H9 (cell line): ENCODE measurements around the gene MAOA. TPM values are rescaled to one million over a fixed set of nuclear protein-coding genes. Genes with fewer than 3 reads are reported as not detected.

Experiments used
- DNase-seq: peaks from one replicate; pipeline ENCODE4 v3.0.0-alpha.2; 2017
- H2AFZ ChIP-seq: one replicate; pipeline ENCODE4 v1.6.1; 2013; ENCODE audit warnings: mild to moderate bottlenecking, low read length, control low read depth, moderate library complexity
- H2AK5ac ChIP-seq: 2 replicates; pipeline ENCODE4 v1.6.1; 2013; ENCODE audit warnings: low read length, control low read depth, mixed read lengths; ENCODE audit not compliant: insufficient read length
- H2BK120ac ChIP-seq: one replicate; pipeline ENCODE4 v1.6.1; 2013; ENCODE audit warnings: low read depth, mild to moderate bottlenecking, low read length, control low read depth, inconsistent platforms; ENCODE audit not compliant: poor library complexity, severe bottlenecking
- H2BK12ac ChIP-seq: 2 replicates; pipeline ENCODE4 v1.6.1; 2013; ENCODE audit warnings: low read length, control low read depth, mixed read lengths, low read depth; ENCODE audit not compliant: insufficient read length
- H2BK15ac ChIP-seq: 2 replicates; pipeline ENCODE4 v1.6.1; 2013; ENCODE audit warnings: low read depth, low read length, control low read depth
- H2BK20ac ChIP-seq: one replicate; pipeline ENCODE4 v1.6.1; 2013; ENCODE audit warnings: low read depth, mild to moderate bottlenecking, low read length, control low read depth, inconsistent platforms; ENCODE audit not compliant: poor library complexity, severe bottlenecking
- H2BK5ac ChIP-seq: 2 replicates; pipeline ENCODE4 v1.6.1; 2013; ENCODE audit warnings: low read length, control low read depth, mixed read lengths; ENCODE audit not compliant: insufficient read length
- H3K14ac ChIP-seq: 2 replicates; pipeline ENCODE4 v1.6.1; 2013; ENCODE audit warnings: low read length, control low read depth; ENCODE audit not compliant: insufficient read depth
- H3K18ac ChIP-seq: 2 replicates; pipeline ENCODE4 v1.6.1; 2013; ENCODE audit warnings: low read depth, mild to moderate bottlenecking, mixed read lengths, low read length, control low read depth; ENCODE audit not compliant: insufficient read length
- H3K23ac ChIP-seq: 2 replicates; pipeline ENCODE4 v1.6.1; 2013; ENCODE audit warnings: low read length, control low read depth, mixed read lengths, low read depth; ENCODE audit not compliant: insufficient read length
- H3K23me2 ChIP-seq: 2 replicates; pipeline ENCODE4 v1.6.1; 2013; ENCODE audit warnings: low read depth, mild to moderate bottlenecking, mixed read lengths, low read length, control low read depth; ENCODE audit not compliant: insufficient read length, poor library complexity, severe bottlenecking
- H3K27ac ChIP-seq: 2 replicates; pipeline ENCODE4 v1.5.1; 2013; ENCODE audit warnings: low read length, control low read depth, mixed read lengths, low read depth; ENCODE audit not compliant: insufficient read length
- H3K27me3 ChIP-seq: 2 replicates; pipeline ENCODE4 v1.6.1; 2013; ENCODE audit warnings: low read length, control low read depth, inconsistent platforms; ENCODE audit not compliant: insufficient read depth
- H3K4ac ChIP-seq: 2 replicates; pipeline ENCODE4 v1.6.1; 2013; ENCODE audit warnings: low read depth, mild to moderate bottlenecking, control low read depth, inconsistent platforms, low read length, moderate library complexity
- H3K4me1 ChIP-seq: 2 replicates; pipeline ENCODE4 v1.6.1; 2013; ENCODE audit warnings: low read length, control low read depth, inconsistent platforms; ENCODE audit not compliant: insufficient read depth
- H3K4me2 ChIP-seq: 2 replicates; pipeline ENCODE4 v1.6.1; 2013; ENCODE audit warnings: low read length, control low read depth, mixed read lengths; ENCODE audit not compliant: insufficient read length, insufficient read depth
- H3K56ac ChIP-seq: 2 replicates; pipeline ENCODE4 v1.6.1; 2013; ENCODE audit warnings: low read depth, mild to moderate bottlenecking, mixed read lengths, low read length, control low read depth; ENCODE audit not compliant: insufficient read length
- H3K79me1 ChIP-seq: 2 replicates; pipeline ENCODE4 v1.6.1; 2013; ENCODE audit warnings: low read depth, mild to moderate bottlenecking, moderate library complexity, low read length, control low read depth, inconsistent platforms; ENCODE audit not compliant: insufficient read depth, poor library complexity, severe bottlenecking
- H3K79me2 ChIP-seq: 2 replicates; pipeline ENCODE4 v1.6.1; 2013; ENCODE audit warnings: low read length, control low read depth, inconsistent platforms; ENCODE audit not compliant: insufficient read depth
- H3K9ac ChIP-seq: 2 replicates; pipeline ENCODE4 v1.6.1; 2013; ENCODE audit warnings: low read length, control low read depth, mixed read lengths; ENCODE audit not compliant: insufficient read length; ENCODE audit errors: extremely low read depth
- H3K9me3 ChIP-seq: one replicate; pipeline ENCODE4 v1.6.1; 2013; ENCODE audit warnings: low read depth, low read length, inconsistent platforms; ENCODE audit not compliant: control insufficient read depth
- H3T11ph ChIP-seq: one replicate; pipeline ENCODE4 v1.6.1; 2013; ENCODE audit warnings: mild to moderate bottlenecking, low read length, control low read depth, inconsistent platforms
- H4K20me1 ChIP-seq: one replicate; pipeline ENCODE4 v1.6.1; 2013; ENCODE audit not compliant: control insufficient read depth, insufficient read length, insufficient read depth
- H4K5ac ChIP-seq: 2 replicates; pipeline ENCODE4 v1.6.1; 2013; ENCODE audit warnings: low read depth, mild to moderate bottlenecking, mixed read lengths, low read length, control low read depth; ENCODE audit not compliant: insufficient read length
- H4K8ac ChIP-seq: replicated peaks from 2 replicates; pipeline ENCODE4 v1.6.1; 2013; ENCODE audit warnings: low read length, control low read depth, mixed read lengths, low read depth; ENCODE audit not compliant: insufficient read length
- H4K91ac ChIP-seq: 2 replicates; pipeline ENCODE4 v1.6.1; 2013; ENCODE audit warnings: low read depth, mild to moderate bottlenecking, moderate library complexity, mixed read lengths, low read length, control low read depth; ENCODE audit not compliant: insufficient read length
- H3K27ac Mint-ChIP-seq, 3 experiments: 2 replicates in 2 of 3; 3 replicates in 1 of 3; pipeline ENCODE4 v1.8.0; 2020 to 2021; ENCODE audit warnings: mixed read lengths in 3 of 3, mild to moderate bottlenecking in 1 of 3, moderate library complexity in 1 of 3
- H3K27me3 Mint-ChIP-seq: 2 replicates; pipeline ENCODE4 v1.8.0; 2021; ENCODE audit warnings: low read depth, mild to moderate bottlenecking, moderate library complexity, mixed read lengths
- H3K36me3 Mint-ChIP-seq, 3 experiments: 2 replicates in 2 of 3; 3 replicates in 1 of 3; pipeline ENCODE4 v1.8.0; 2020 to 2021; ENCODE audit warnings: low read depth in 3 of 3, mixed read lengths in 3 of 3; ENCODE audit not compliant: insufficient read depth in 1 of 3
- H3K4me1 Mint-ChIP-seq, 2 experiments: 2 replicates each; pipeline ENCODE4 v1.8.0; 2020; ENCODE audit warnings: mixed read lengths in 2 of 2
- H3K4me3 Mint-ChIP-seq, 2 experiments: 2 replicates in 1 of 2; 3 replicates in 1 of 2; pipeline ENCODE4 v1.8.0; 2020 to 2021; ENCODE audit warnings: mild to moderate bottlenecking in 2 of 2, mixed read lengths in 2 of 2, moderate library complexity in 1 of 2
- H3K9me3 Mint-ChIP-seq, 2 experiments: 2 replicates in 1 of 2; 3 replicates in 1 of 2; pipeline ENCODE4 v1.8.0; 2020; ENCODE audit warnings: mild to moderate bottlenecking in 2 of 2, mixed read lengths in 2 of 2, moderate library complexity in 1 of 2
- total RNA-seq: library from RNA; stranded (reverse); gene quantifications from 2 replicates; pipeline ENCODE4 v1.2.1, GENCODE V29; 2021
- TF ChIP-seq, protein P1 (sequence below): fragments of 200-600 bp; sonication (generic); conservative IDR thresholded peaks from 3 replicates; pipeline ENCODE4 v1.8.0; 2021; ENCODE audit warnings: antibody characterized with exemption, mild to moderate bottlenecking

Gene MAOA
- total RNA-seq, 1 experiment from 2014 or later, result 0.28 TPM

- Histone ChIP-seq H2BK5ac (no peak overlapping the region), H3K23me2 (no peaks in the 10 kb centered on the region), H3K14ac (no peak overlapping the region), H3T11ph (no peak overlapping the region), H2BK12ac (no peak overlapping the region), H3K18ac (no peak overlapping the region), H2BK15ac (no peak overlapping the region), H2BK20ac (no peak overlapping the region), H4K5ac (no peak overlapping the region), H3K79me1 (no peaks in the 10 kb centered on the region), H3K23ac (no peak overlapping the region), H3K27ac (no peak overlapping the region), H3K4ac (no peak overlapping the region), H2AFZ (no peak overlapping the region), H3K4me2 (no peak overlapping the region), H3K56ac (no peak overlapping the region), H2BK120ac (no peak overlapping the region), H2AK5ac (no peak overlapping the region), H3K27me3 (no peaks in the 10 kb centered on the region), H4K20me1 (no peaks in the 10 kb centered on the region), H4K8ac (no peak overlapping the region), H3K4me1 (no peaks in the 10 kb centered on the region), H3K79me2 (no peaks in the 10 kb centered on the region), H3K9me3 (no peaks in the 10 kb centered on the region), H4K91ac (no peak overlapping the region), H3K9ac (no peak overlapping the region)
- TF ChIP-seq, protein P1, sequence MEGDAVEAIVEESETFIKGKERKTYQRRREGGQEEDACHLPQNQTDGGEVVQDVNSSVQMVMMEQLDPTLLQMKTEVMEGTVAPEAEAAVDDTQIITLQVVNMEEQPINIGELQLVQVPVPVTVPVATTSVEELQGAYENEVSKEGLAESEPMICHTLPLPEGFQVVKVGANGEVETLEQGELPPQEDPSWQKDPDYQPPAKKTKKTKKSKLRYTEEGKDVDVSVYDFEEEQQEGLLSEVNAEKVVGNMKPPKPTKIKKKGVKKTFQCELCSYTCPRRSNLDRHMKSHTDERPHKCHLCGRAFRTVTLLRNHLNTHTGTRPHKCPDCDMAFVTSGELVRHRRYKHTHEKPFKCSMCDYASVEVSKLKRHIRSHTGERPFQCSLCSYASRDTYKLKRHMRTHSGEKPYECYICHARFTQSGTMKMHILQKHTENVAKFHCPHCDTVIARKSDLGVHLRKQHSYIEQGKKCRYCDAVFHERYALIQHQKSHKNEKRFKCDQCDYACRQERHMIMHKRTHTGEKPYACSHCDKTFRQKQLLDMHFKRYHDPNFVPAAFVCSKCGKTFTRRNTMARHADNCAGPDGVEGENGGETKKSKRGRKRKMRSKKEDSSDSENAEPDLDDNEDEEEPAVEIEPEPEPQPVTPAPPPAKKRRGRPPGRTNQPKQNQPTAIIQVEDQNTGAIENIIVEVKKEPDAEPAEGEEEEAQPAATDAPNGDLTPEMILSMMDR, result no peak
- no peak overlapping the region for H3K4me3 Mint-ChIP-seq
- H3K36me3 Mint-ChIP-seq, result peaks cover 2 to 8% (median 3%) of the 10 kb centered on the region in 3 experiments; a peak in 5 of 7 replicates
- H3K9me3 Mint-ChIP-seq, result peaks cover 40 to 47% of the 10 kb centered on the region in 2 experiments
- H3K4me1 Mint-ChIP-seq, result no peaks in the 10 kb centered on the region
- no peaks in the 10 kb centered on the region; the same call in 1 of the 2 replicates for H3K27me3 Mint-ChIP-seq
- no peak overlapping the region for H3K27ac Mint-ChIP-seq
- DNase-seq, result no peak
These were observed 21.0 kb downstream of the MAOA start for GRCh38 chrX:43676971-43677572.
